ENCODE data around the gene CEP131.
"Not testable (repeated sequence)": the region's sequence is repeated elsewhere in the genome, so short reads cannot be mapped to it uniquely, and the experiment has no call there.

Gene CEP131

GRCh38 chr17:81231121-81231645, 8.4 kb upstream of the CEP131 start:
- in situ Hi-C loops (cut with MboI; ENCODE audit: low pct_unique_long_range_greater_than_20kb, low sequenced_read_pairs, unreplicated experiment): no loop called here
- TF ChIP-seq CTCF (IDR thresholded peaks at IDR 0.05; ENCODE audit: extremely low read depth, insufficient read depth, missing control alignments): no peak
- DNase-seq (ENCODE audit: low spot score): no peak

- TF ChIP-seq CTCF (IDR thresholded peaks at IDR 0.05; ENCODE audit: extremely low read depth, insufficient read depth, missing control alignments): peak; percentile 62
- DNase-seq (ENCODE audit: low spot score): peak; percentile 72
- in situ Hi-C loops (cut with MboI; ENCODE audit: low pct_unique_long_range_greater_than_20kb, low sequenced_read_pairs, unreplicated experiment): no loop called here
Measured at GRCh38 chr17:81230043-81230820, 7.5 kb upstream of the CEP131 start.

- in situ Hi-C loops (cut with MboI; ENCODE audit: low pct_unique_long_range_greater_than_20kb, low sequenced_read_pairs, unreplicated experiment): no loop called here
- no peak for TF ChIP-seq CTCF (IDR thresholded peaks at IDR 0.05; ENCODE audit: extremely low read depth, insufficient read depth, missing control alignments)
- no peak for DNase-seq (ENCODE audit: low spot score)
Measured at GRCh38 chr17:81229666-81229920, 6.8 kb upstream of the CEP131 start.

- in situ Hi-C loops (cut with MboI; ENCODE audit: low pct_unique_long_range_greater_than_20kb, low sequenced_read_pairs, unreplicated experiment): no loop called here
- DNase-seq (ENCODE audit: low spot score): no peak
Measured at GRCh38 chr17:81228834-81229665, 6.3 kb upstream of the CEP131 start.

GRCh38 chr17:81228420-81228819, 5.7 kb upstream of the CEP131 start:
- DNase-seq (ENCODE audit: low spot score): peak; percentile 64
- TF ChIP-seq CTCF (IDR thresholded peaks at IDR 0.05; ENCODE audit: extremely low read depth, insufficient read depth, missing control alignments): no peak
- in situ Hi-C loops (cut with MboI; ENCODE audit: low pct_unique_long_range_greater_than_20kb, low sequenced_read_pairs, unreplicated experiment): no loop called here

More at GRCh38 chr17:81228834-81229665, 6.3 kb upstream of the CEP131 start:
- TF ChIP-seq CTCF (IDR thresholded peaks at IDR 0.05; ENCODE audit: extremely low read depth, insufficient read depth, missing control alignments): no peak

- DNase-seq (ENCODE audit: low spot score); in situ Hi-C loops (cut with MboI; ENCODE audit: low pct_unique_long_range_greater_than_20kb, low sequenced_read_pairs, unreplicated experiment): not testable (repeated sequence)
Measured at GRCh38 chr17:81227630-81228029, 4.9 kb upstream of the CEP131 start.

- in situ Hi-C loops (cut with MboI; ENCODE audit: low pct_unique_long_range_greater_than_20kb, low sequenced_read_pairs, unreplicated experiment): no loop called here
- no peak for TF ChIP-seq CTCF (IDR thresholded peaks at IDR 0.05; ENCODE audit: extremely low read depth, insufficient read depth, missing control alignments)
- no peak for DNase-seq (ENCODE audit: low spot score)
Measured at GRCh38 chr17:81223762-81224130, 981 bp upstream of the CEP131 start.

All from GM13977 (cell line).